ENCODE data around the gene DCP2.

GRCh38 chr5:113024076-113024697, 47.6 kb downstream of the DCP2 start:
- TF ChIP-seq POLR2A (IDR thresholded peaks at IDR 0.05) = no peak
- TF ChIP-seq CTCF (IDR thresholded peaks at IDR 0.05) = no peak
